GM23338 (cell line): Measurements from ENCODE around the gene SEC23IP. TPM values are rescaled to one million over a fixed set of nuclear protein-coding genes. Genes with fewer than 3 reads are reported as not detected.

Experiments used
- ATAC-seq: fragments of 200-7000 bp; cut with Tn5 transposase; 3 replicates; pipeline ENCODE4 v1.9.1; 2020
- DNase-seq: peaks from one replicate; pipeline ENCODE4 v3.0.0-alpha.2; 2015; ENCODE audit warnings: low spot score
- H2AFZ ChIP-seq: fragments of 200-600 bp; sonication (generic); 2 replicates; pipeline ENCODE4 v1.8.0; 2016; ENCODE audit warnings: antibody characterized with exemption, mild to moderate bottlenecking, moderate library complexity
- H3F3A ChIP-seq: fragments of 200-600 bp; sonication (generic); replicated peaks from 2 replicates; pipeline ENCODE4 v1.8.0; 2017; ENCODE audit warnings: antibody characterized with exemption, mixed run types, low read depth
- H3K27ac ChIP-seq: fragments of 200-600 bp; sonication (generic); 2 replicates; pipeline ENCODE4 v1.6.1; 2016; ENCODE audit warnings: low read depth
- H3K27me3 ChIP-seq: fragments of 200-600 bp; sonication (generic); 2 replicates; pipeline ENCODE4 v1.8.0; 2016; ENCODE audit warnings: mild to moderate bottlenecking, mixed run types, moderate library complexity; ENCODE audit not compliant: insufficient read depth
- H3K36me3 ChIP-seq: fragments of 200-600 bp; sonication (generic); 2 replicates; pipeline ENCODE4 v1.8.0; 2016; ENCODE audit warnings: mild to moderate bottlenecking; ENCODE audit not compliant: insufficient read depth
- H3K4me1 ChIP-seq: fragments of 200-600 bp; sonication (generic); 2 replicates; pipeline ENCODE4 v1.8.0; 2016; ENCODE audit warnings: mild to moderate bottlenecking, moderate library complexity; ENCODE audit not compliant: insufficient read depth
- H3K4me2 ChIP-seq: fragments of 200-600 bp; sonication (generic); 2 replicates; pipeline ENCODE4 v1.7.1; 2017; ENCODE audit warnings: mixed run types
- H3K4me3 ChIP-seq: fragments of 200-600 bp; sonication (generic); 2 replicates; pipeline ENCODE4 v1.6.1; 2016; ENCODE audit warnings: mixed run types
- H3K79me2 ChIP-seq: fragments of 200-600 bp; sonication (generic); replicated peaks from 2 replicates; pipeline ENCODE4 v1.8.0; 2017; ENCODE audit warnings: mild to moderate bottlenecking; ENCODE audit not compliant: insufficient read depth
- H3K9me2 ChIP-seq: fragments of 200-600 bp; sonication (generic); 2 replicates; pipeline ENCODE4 v1.8.0; 2017; ENCODE audit not compliant: insufficient read depth
- H4K20me1 ChIP-seq: fragments of 200-600 bp; sonication (generic); replicated peaks from 2 replicates; pipeline ENCODE4 v1.8.0; 2017; ENCODE audit warnings: mild to moderate bottlenecking; ENCODE audit not compliant: insufficient read depth
- H3K27ac Mint-ChIP-seq: 2 replicates; pipeline ENCODE4 v1.8.0; 2020; ENCODE audit warnings: inconsistent platforms, mild to moderate bottlenecking, moderate library complexity, mixed read lengths
- H3K27me3 Mint-ChIP-seq: 3 replicates; pipeline ENCODE4 v1.8.0; 2022; ENCODE audit warnings: low read depth, mild to moderate bottlenecking, moderate library complexity, mixed read lengths, inconsistent platforms; ENCODE audit not compliant: insufficient read depth, poor library complexity
- H3K36me3 Mint-ChIP-seq: 3 replicates; pipeline ENCODE4 v1.8.0; 2021; ENCODE audit warnings: low read depth, mild to moderate bottlenecking, inconsistent platforms, moderate library complexity, mixed read lengths
- H3K4me1 Mint-ChIP-seq: 3 replicates; pipeline ENCODE4 v1.8.0; 2020; ENCODE audit warnings: mild to moderate bottlenecking, inconsistent platforms, mixed read lengths
- H3K4me3 Mint-ChIP-seq: 3 replicates; pipeline ENCODE4 v1.8.0; 2021; ENCODE audit warnings: moderate library complexity, mild to moderate bottlenecking, inconsistent platforms, mixed read lengths
- H3K9me3 Mint-ChIP-seq: 3 replicates; pipeline ENCODE4 v1.8.0; 2020; ENCODE audit warnings: moderate library complexity, mild to moderate bottlenecking, inconsistent platforms, mixed read lengths
- CREB1 ChIP-seq: fragments of 250-450 bp; sonication (Bioruptor Pico); IDR thresholded peaks from 2 replicates; pipeline ENCODE4 v1.5.0; 2020; ENCODE audit warnings: low read depth, mild to moderate bottlenecking, moderate library complexity
- CTCF ChIP-seq, 2 experiments: fragments of 200-600 bp in 1 of 2; sonication (generic) in 1 of 2; conservative IDR thresholded peaks; 2 replicates each; pipeline versions ENCODE4 v1.5.1 to v1.6.1; 2016 to 2017; ENCODE audit warnings: antibody characterized with exemption in 2 of 2, low read depth in 2 of 2, mild to moderate bottlenecking in 2 of 2, moderate library complexity in 1 of 2
- ETS1 ChIP-seq: IDR thresholded peaks from 2 replicates; pipeline ENCODE4 v1.6.1; 2016; ENCODE audit warnings: antibody characterized with exemption
- EZH2 ChIP-seq: fragments of 200-600 bp; sonication (generic); IDR thresholded peaks from one replicate; pipeline ENCODE4 v1.8.0; 2017; ENCODE audit warnings: antibody characterized with exemption, mild to moderate bottlenecking, low read depth; ENCODE audit not compliant: unreplicated experiment
- EZH2phosphoT487 ChIP-seq: fragments of 200-600 bp; sonication (generic); IDR thresholded peaks from one replicate; pipeline ENCODE4 v1.8.1; 2018; ENCODE audit warnings: antibody characterized with exemption; ENCODE audit not compliant: unreplicated experiment
- JUNB ChIP-seq: IDR thresholded peaks from one replicate; pipeline ENCODE4 v1.6.1; 2016; ENCODE audit warnings: antibody characterized with exemption; ENCODE audit not compliant: unreplicated experiment
- NANOG ChIP-seq: IDR thresholded peaks from 2 replicates; pipeline ENCODE4 v1.6.1; 2016; ENCODE audit warnings: antibody characterized with exemption, borderline replicate concordance
- POLR2AphosphoS5 ChIP-seq: IDR thresholded peaks from 2 replicates; pipeline ENCODE4 v1.6.1; 2016; ENCODE audit warnings: antibody characterized with exemption, low read depth
- REST ChIP-seq: IDR thresholded peaks from one replicate; pipeline ENCODE4 v1.6.1; 2018; ENCODE audit warnings: antibody characterized with exemption; ENCODE audit not compliant: unreplicated experiment
- STAT1 ChIP-seq: IDR thresholded peaks from one replicate; pipeline ENCODE4 v1.6.1; 2016; ENCODE audit warnings: antibody characterized with exemption; ENCODE audit not compliant: unreplicated experiment
- ZNF114 ChIP-seq: fragments of 250-450 bp; sonication (Bioruptor Pico); IDR thresholded peaks from 2 replicates; pipeline ENCODE4 v1.5.0; 2020; ENCODE audit warnings: mild to moderate bottlenecking, moderate library complexity
- ZNF331 ChIP-seq: fragments of 250-450 bp; sonication (Bioruptor Pico); IDR thresholded peaks from 2 replicates; pipeline ENCODE4 v1.5.0; 2020; ENCODE audit warnings: low read depth, mild to moderate bottlenecking, moderate library complexity
- ZNF462 ChIP-seq: fragments of 250-450 bp; sonication (Bioruptor Pico); IDR thresholded peaks from 2 replicates; pipeline ENCODE4 v1.5.0; 2020; ENCODE audit warnings: mild to moderate bottlenecking, moderate library complexity
- polyA plus RNA-seq: library from polyadenylated mRNA; unstranded; fragments of >200 nt; fragmentation: Nextera tagmentation; extraction: Ambion mirVana; gene quantifications from 2 replicates; pipeline ENCODE4 v1.2.1, GENCODE V29; 2016
- total RNA-seq: library from RNA; depleted of rRNA; stranded (reverse); fragments of >200 nt; shearing (Covaris generic); gene quantifications from 2 replicates; pipeline ENCODE4 v1.2.3, GENCODE V29; 2014

Gene SEC23IP
- total and polyA plus RNA-seq, 2 experiments from 2014 or later, result 35.2 to 35.6 TPM

GRCh38 chr10:119852822-119853221 lies 39.7 kb upstream of the SEC23IP start:
- peaks cover 70% of the 10 kb centered on the region for H3K36me3 Mint-ChIP-seq
- no peak overlapping the region for H3K4me2 ChIP-seq

More at GRCh38 chr10:119852822-119853221, 39.7 kb upstream of the SEC23IP start:
- H3K9me3 Mint-ChIP-seq, result no peaks in the 10 kb centered on the region
- H3K4me3 Mint-ChIP-seq, result no peak overlapping the region
- Histone ChIP-seq H3K4me1 (no peaks in the 10 kb centered on the region), H3K4me3 (no peak overlapping the region), H3F3A (no peaks in the 10 kb centered on the region), H3K27me3 (no peaks in the 10 kb centered on the region), H3K27ac (no peak overlapping the region), H2AFZ (no peak overlapping the region), H3K79me2 (peaks cover 6% of the 10 kb centered on the region), H3K36me3 (peaks cover 27% of the 10 kb centered on the region), H3K9me2 (no peaks in the 10 kb centered on the region), H4K20me1 (no peaks in the 10 kb centered on the region)
- peaks cover 1% of the 10 kb centered on the region for H3K27me3 Mint-ChIP-seq
- no peak overlapping the region for H3K27ac Mint-ChIP-seq
- DNase-seq (no peak), ATAC-seq (no peak)
- no peak for TF ChIP-seq JUNB
- TF ChIP-seq ZNF114, result no peak
- TF ChIP-seq CTCF (conservative IDR thresholded peaks at IDR 0.05; ENCODE audit: low read depth in 2 of 2), result no peak
- no peak for TF ChIP-seq ZNF331 (CRISPR knock-in tag)
- TF ChIP-seq EZH2, result no peak
- TF ChIP-seq EZH2phosphoT487, result no peak
- no peak for TF ChIP-seq CREB1 (CRISPR knock-in tag)
- no peak for TF ChIP-seq ZNF462
- TF ChIP-seq STAT1, result no peak
- no peak for TF ChIP-seq REST
- no peak for TF ChIP-seq ETS1
- no peak for TF ChIP-seq POLR2AphosphoS5
- no peak for TF ChIP-seq NANOG
- H3K4me1 Mint-ChIP-seq, result no peaks in the 10 kb centered on the region
